MCF 10A (cell line): ENCODE results near the gene SRP14. TPM values are rescaled to one million over a fixed set of nuclear protein-coding genes. Genes with fewer than 3 reads are reported as not detected.

Experiments used
- BruUV-seq: library from RNA; stranded (reverse); fragments of 400-500 nt; replicated peaks from 2 replicates; lab custom pipeline; 2021; lab: Mats Ljungman, UMichigan
- CTCF ChIA-PET: fragments of 300-600 bp; sonication (Branson Sonifier 250); formaldehyde crosslinking; extraction: SDS; loops from one replicate; lab custom pipeline; 2021; ENCODE audit warnings: antibody characterized with exemption, inconsistent platforms; lab: Yijun Ruan, JAX
- POLR2A ChIA-PET: fragments of 300-600, 350-650 bp; sonication (Branson Sonifier 250); formaldehyde crosslinking; extraction: SDS; loops from one replicate; lab custom pipeline; 2020; ENCODE audit warnings: antibody characterized with exemption, inconsistent platforms; lab: Yijun Ruan, JAX
- DNase-seq: peaks from one replicate; pipeline ENCODE4 v3.0.0-alpha.2; 2018; ENCODE audit not compliant: unreplicated experiment
- H3K27ac Mint-ChIP-seq: one replicate; pipeline ENCODE4 v1.8.0; 2022; ENCODE audit warnings: mild to moderate bottlenecking, low read depth, mixed read lengths; ENCODE audit not compliant: unreplicated experiment
- H3K27me3 Mint-ChIP-seq: one replicate; pipeline ENCODE4 v1.8.0; 2022; ENCODE audit warnings: mixed read lengths; ENCODE audit not compliant: insufficient read depth, unreplicated experiment
- H3K36me3 Mint-ChIP-seq: one replicate; pipeline ENCODE4 v1.8.0; 2022; ENCODE audit warnings: mild to moderate bottlenecking, moderate library complexity, mixed read lengths; ENCODE audit not compliant: insufficient read depth, unreplicated experiment
- H3K4me1 Mint-ChIP-seq: one replicate; pipeline ENCODE4 v1.8.0; 2022; ENCODE audit warnings: mixed read lengths; ENCODE audit not compliant: insufficient read depth, unreplicated experiment
- H3K4me3 Mint-ChIP-seq: one replicate; pipeline ENCODE4 v1.8.0; 2022; ENCODE audit warnings: mild to moderate bottlenecking, moderate library complexity, mixed read lengths; ENCODE audit not compliant: unreplicated experiment
- H3K9me3 Mint-ChIP-seq: one replicate; pipeline ENCODE4 v1.8.0; 2022; ENCODE audit warnings: mixed read lengths; ENCODE audit not compliant: unreplicated experiment
- CTCF ChIP-seq: fragments of 200-600 bp; IDR thresholded peaks from one replicate; pipeline ENCODE4 v1.8.0; 2022; ENCODE audit warnings: antibody characterized with exemption, mild to moderate bottlenecking; ENCODE audit not compliant: unreplicated experiment
- intact Hi-C: fragments of 100-400 bp; cut with micrococcal nuclease; formaldehyde crosslinking; loops from 2 replicates; pipeline ENCODE4 v1.14.1; 2022
- total RNA-seq: library from RNA; stranded (reverse); gene quantifications from 2 replicates; pipeline ENCODE4 v1.2.3, GENCODE V29; 2022

SRP14 gene
- total RNA-seq, 1 experiment from 2014 or later: 165 TPM

GRCh38 chr15:40085266-40085665, 46.3 kb upstream of the SRP14 start:
- ChIA-PET POLR2A (interaction anchor here (0.8 to 1.0 kb wide), 2 partner anchors 11 to 16 kb away, joined by 3 to 5 read pairs; no protein-coding TSS in a partner anchor), CTCF (interaction anchor here (1.6 kb wide), 1 partner anchor 19 kb away, joined by 7 read pairs; no protein-coding TSS in a partner anchor)
- TF ChIP-seq CTCF: no peak
- no peaks in the 10 kb centered on the region for H3K36me3 Mint-ChIP-seq
- intact Hi-C loops: no loop called here
- no peaks in the 10 kb centered on the region for H3K9me3 Mint-ChIP-seq
- no peak overlapping the region for H3K27ac Mint-ChIP-seq
- peaks cover 19% of the 10 kb centered on the region for H3K27me3 Mint-ChIP-seq
- DNase-seq: no peak
- H3K4me1 Mint-ChIP-seq: peaks cover 15% of the 10 kb centered on the region
- no TSS peak for BruUV-seq
- H3K4me3 Mint-ChIP-seq: no peak overlapping the region

GRCh38 chr15:40084650-40085049, 45.7 kb upstream of the SRP14 start:
- no peak for TF ChIP-seq CTCF
- Mint-ChIP-seq H3K4me1 (peaks cover 15% of the 10 kb centered on the region), H3K4me3 (no peak overlapping the region), H3K9me3 (no peaks in the 10 kb centered on the region), H3K27me3 (peaks cover 19% of the 10 kb centered on the region), H3K27ac (no peak overlapping the region), H3K36me3 (no peaks in the 10 kb centered on the region)
- ChIA-PET CTCF (interaction anchor here (0.6 to 1.6 kb wide), 3 partner anchors 9 to 19 kb away, joined by 3 to 7 read pairs (median 4); no protein-coding TSS in a partner anchor), POLR2A (interaction anchor here (0.6 to 1.0 kb wide), 5 partner anchors 8 to 285 kb away, joined by 3 to 5 read pairs (median 3); no protein-coding TSS in a partner anchor)
- DNase-seq: peak; percentile 47
- no TSS peak for BruUV-seq
- intact Hi-C loops: no loop called here

- Mint-ChIP-seq H3K4me1 (peaks cover 15% of the 10 kb centered on the region), H3K4me3 (no peak overlapping the region), H3K9me3 (no peaks in the 10 kb centered on the region), H3K27me3 (peaks cover 19% of the 10 kb centered on the region), H3K36me3 (no peaks in the 10 kb centered on the region), H3K27ac (no peak overlapping the region)
- POLR2A ChIA-PET: interaction anchor here (0.9 kb wide), 1 partner anchor 47 kb away, joined by 3 read pairs; no protein-coding TSS in a partner anchor
- no peak for DNase-seq
- BruUV-seq: no TSS peak
- intact Hi-C loops: no loop called here
- TF ChIP-seq CTCF: no peak
- CTCF ChIA-PET: interaction anchor here (0.6 kb wide), 1 partner anchor 10 kb away, joined by 3 read pairs; no protein-coding TSS in a partner anchor
Measured at GRCh38 chr15:40082195-40082883, 43.4 kb upstream of the SRP14 start.

- Mint-ChIP-seq H3K4me3 (peak overlapping the region; percentile 20), H3K27me3 (peaks cover 19% of the 10 kb centered on the region), H3K4me1 (peaks cover 15% of the 10 kb centered on the region), H3K36me3 (no peaks in the 10 kb centered on the region), H3K27ac (no peak overlapping the region), H3K9me3 (no peaks in the 10 kb centered on the region)
- TF ChIP-seq CTCF: no peak
- DNase-seq: no peak
- no TSS peak for BruUV-seq
- ChIA-PET POLR2A (interaction anchor here (0.9 kb wide), 1 partner anchor 46 kb away, joined by 3 read pairs; no protein-coding TSS in a partner anchor), CTCF (interaction anchor here (0.6 kb wide), 2 partner anchors 9 to 23 kb away, joined by 3 read pairs; no protein-coding TSS in a partner anchor)
- intact Hi-C loops: no loop called here
Measured at GRCh38 chr15:40081691-40082194, 42.8 kb upstream of the SRP14 start.
